ENCODE data around the gene CCK. TPM values are rescaled to one million over a fixed set of nuclear protein-coding genes. Genes with fewer than 3 reads are reported as not detected.

CCK gene
- total RNA-seq, 1 donor from 2014 or later: not detected

DNA sequence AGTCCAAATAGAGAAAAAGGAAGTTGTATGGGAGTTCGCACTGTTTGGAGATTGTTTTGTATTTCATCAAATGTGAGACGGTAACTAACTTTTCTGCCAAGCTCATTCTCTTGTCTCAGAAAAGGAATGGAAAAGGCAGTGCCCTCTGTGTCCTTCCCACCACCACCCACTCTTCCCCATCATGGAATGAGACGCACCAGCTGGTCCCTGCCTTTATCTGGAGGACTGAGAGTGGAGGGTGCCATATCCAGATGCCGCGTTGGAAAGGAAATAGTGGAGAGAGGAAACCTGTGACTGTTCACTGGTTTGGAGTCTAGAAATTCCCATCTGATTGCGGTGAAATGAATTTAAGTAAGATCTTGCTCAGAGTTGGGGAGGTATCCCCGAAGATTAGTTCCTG, 3.7 kb upstream of the CCK start:
- intact Hi-C loops (cut with micrococcal nuclease): no loop called here

- intact Hi-C loops (cut with micrococcal nuclease): no loop called here
Measured at GRCh38 chr3:42267878-42268277, 1.9 kb upstream of the CCK start.

- intact Hi-C loops (cut with micrococcal nuclease): no loop called here
Measured at GRCh38 chr3:42265059-42265991, 660 bp downstream of the CCK start.

GRCh38 chr3:42264399-42265058, 1.5 kb downstream of the CCK start:
- intact Hi-C loops (cut with micrococcal nuclease): no loop called here

DNA sequence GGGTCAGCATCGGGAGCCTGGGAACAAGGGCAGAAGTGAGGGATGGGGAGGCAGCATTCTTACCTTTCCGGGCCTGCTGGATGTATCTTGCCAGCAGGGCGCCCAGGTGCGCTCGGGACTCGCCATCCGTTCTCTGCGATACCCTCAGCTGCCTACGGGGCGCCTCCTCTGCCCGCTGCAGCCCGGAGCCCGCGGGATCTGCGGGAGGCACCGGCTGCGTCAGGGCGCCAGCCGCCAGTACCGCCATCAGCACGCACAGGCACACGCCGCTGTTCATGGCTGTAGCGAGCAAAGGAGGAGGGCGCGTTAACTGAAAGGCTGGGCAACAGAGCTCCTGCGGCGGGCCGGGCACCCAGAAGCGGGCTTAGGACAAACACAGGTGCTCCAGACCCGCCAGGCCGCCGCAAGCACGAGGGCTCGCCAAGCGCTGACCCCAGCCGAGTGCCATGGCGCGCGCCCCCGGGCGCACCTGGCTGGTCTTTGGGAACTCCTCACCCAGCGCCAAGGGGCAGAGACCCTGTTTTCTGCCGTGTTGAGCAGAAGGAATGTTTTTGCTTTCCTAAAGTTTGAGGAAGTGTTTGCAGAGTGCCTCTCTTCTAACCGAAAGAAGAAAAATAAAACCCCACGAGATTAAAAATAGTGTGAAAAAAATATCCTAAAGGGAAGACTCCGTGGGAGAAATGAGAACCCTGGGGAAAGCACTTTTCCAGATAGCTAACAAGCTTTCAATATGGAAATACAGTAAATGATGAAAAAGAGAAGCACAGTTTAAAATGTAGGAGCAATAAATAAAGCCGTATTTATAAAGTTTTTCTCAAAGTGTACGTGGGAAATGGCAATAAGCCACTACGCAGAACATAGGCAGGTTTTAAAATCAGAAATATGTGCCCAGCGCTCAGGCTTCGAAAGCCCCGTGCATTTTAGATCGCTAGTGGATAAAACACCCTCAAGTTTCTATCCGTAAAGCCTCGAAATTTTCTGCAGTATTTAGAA, 2.3 kb downstream of the CCK start:
- intact Hi-C loops (cut with micrococcal nuclease): no loop called here

- intact Hi-C loops (cut with micrococcal nuclease): no loop called here
Measured at GRCh38 chr3:42262525-42262924, 3.5 kb downstream of the CCK start.

DNA sequence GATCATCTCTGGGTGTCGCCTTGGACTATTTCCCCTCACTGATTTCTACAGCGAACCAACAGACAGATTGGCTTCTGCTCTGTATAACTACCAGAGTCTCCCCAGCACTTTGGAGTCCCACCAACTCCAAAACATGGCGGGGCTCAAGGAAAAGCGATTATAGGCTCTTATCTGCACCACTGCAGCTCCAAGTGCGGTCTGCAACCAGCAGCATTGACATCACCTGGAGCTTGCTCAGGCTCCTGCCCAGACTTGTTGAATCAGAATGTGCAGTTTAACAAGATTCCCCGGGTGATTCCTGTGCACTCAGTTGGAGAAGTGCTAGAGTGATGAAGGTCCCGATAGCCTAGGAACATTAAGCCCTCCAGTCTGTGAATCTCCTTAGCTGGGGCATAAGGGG, 9.0 kb downstream of the CCK start:
- intact Hi-C loops (cut with micrococcal nuclease): no loop called here

- intact Hi-C loops (cut with micrococcal nuclease): no loop called here
Measured at GRCh38 chr3:42256135-42256819, 9.7 kb downstream of the CCK start.

DNA sequence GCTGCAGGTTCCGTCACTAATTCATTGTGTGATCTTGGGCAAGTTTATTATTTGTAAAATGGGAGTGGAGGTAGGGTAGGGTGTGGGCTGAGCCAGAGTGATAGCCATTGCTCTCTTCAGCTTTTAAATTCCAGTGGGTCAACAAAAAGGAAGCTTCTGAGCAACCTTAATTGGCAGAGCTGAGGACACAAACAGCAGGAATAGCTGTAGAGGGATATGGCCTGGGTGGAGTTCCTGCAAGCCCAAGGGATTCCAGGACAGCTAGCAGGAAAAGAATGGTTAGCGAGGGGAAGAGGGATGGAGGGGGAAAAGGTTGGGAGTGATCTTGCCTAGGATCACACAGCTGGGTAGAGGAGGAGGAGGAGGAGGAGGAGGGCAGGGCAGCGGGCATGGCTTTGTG, 11.4 kb downstream of the CCK start:
- intact Hi-C loops (cut with micrococcal nuclease): no loop called here

- intact Hi-C loops (cut with micrococcal nuclease): no loop called here
Measured at GRCh38 chr3:42250761-42251160, 15.2 kb downstream of the CCK start.

GRCh38 chr3:42247576-42248027, 18.4 kb downstream of the CCK start:
- intact Hi-C loops (cut with micrococcal nuclease): loop anchor here (1.0 to 5.0 kb wide), 2 partner anchors 196 to 300 kb away; no protein-coding TSS in a partner anchor

DNA sequence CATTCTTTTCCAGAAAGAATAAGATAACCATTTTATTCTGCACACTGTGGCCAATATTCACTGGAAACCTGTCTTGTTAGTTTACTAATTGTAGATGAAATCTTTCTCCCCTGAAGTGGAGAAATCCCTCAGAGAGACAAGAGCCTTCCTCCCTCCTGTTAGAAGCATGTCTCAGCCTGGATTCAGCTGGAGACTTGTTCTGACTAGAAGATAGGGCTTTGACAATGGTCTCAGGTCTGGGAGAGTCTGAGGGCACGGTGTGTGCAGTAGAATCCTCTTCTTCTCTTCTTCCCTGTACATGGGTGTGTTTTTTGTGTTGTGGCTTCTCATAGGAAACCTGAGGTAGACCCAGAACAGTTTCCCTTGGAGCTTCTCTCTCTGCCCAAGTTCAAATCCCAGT, 19.9 kb downstream of the CCK start:
- intact Hi-C loops (cut with micrococcal nuclease): loop anchor here (5.0 kb wide), 1 partner anchor 301 kb away; no protein-coding TSS in a partner anchor

GRCh38 chr3:42236611-42237010, 29.4 kb downstream of the CCK start:
- intact Hi-C loops (cut with micrococcal nuclease): no loop called here

- intact Hi-C loops (cut with micrococcal nuclease): no loop called here
Measured at GRCh38 chr3:42235532-42235931, 30.5 kb downstream of the CCK start.

DNA sequence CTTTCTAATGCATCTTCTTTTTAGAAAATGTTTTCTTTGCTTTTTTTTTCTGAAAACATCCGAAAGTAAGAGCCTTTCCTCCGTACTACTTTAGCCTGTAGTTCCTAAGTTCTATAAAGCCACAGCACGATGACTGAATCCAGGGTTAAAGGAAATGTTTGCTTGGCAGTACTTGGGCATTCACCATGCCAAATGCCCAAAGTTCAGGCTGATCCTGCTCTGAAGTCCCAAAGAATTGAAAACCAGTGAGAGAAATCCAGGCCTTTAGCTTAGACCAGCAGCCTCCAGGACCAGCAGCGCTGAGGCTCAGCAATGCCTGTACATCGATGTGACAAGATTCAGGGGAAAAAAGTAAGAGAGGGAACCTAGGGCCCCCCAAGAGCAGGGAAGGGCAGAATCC, 35.1 kb downstream of the CCK start:
- intact Hi-C loops (cut with micrococcal nuclease): no loop called here

GRCh38 chr3:42229942-42230688, 35.9 kb downstream of the CCK start:
- intact Hi-C loops (cut with micrococcal nuclease): no loop called here

- intact Hi-C loops (cut with micrococcal nuclease): no loop called here
Measured at GRCh38 chr3:42229266-42229941, 36.6 kb downstream of the CCK start.

DNA sequence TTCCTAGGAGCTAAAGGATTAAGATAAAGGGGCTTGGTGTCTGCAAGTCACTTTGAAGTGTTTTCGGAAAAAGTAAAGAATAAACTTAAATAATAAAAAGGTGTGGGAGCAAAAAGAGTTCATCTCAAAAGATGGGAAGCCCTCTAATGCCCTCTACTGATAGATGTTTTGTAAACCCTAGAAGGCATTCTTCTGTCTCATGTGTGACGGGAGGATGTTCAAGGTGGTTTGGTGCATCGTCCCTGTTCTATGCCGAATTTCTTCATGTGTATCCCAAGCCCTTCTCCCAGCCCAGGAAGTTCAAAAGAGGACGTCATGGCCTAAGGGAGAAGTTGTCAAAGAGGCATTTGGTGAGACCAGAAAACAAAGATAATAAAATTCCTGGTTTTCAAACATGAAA, 37.2 kb downstream of the CCK start:
- intact Hi-C loops (cut with micrococcal nuclease): no loop called here

Data from T-helper 2 cell treated with Interferon-gamma antibody and Interleukin-4, amounts not matched to agents 100 ng/mL and 5 ng/mL, for 36 hours (primary cell).